ENCODE measurements around the gene HSF2BP.
"Not testable (repeated sequence)": the region's sequence is repeated elsewhere in the genome, so short reads cannot be mapped to it uniquely, and the experiment has no call there.

The HSF2BP gene

DNA sequence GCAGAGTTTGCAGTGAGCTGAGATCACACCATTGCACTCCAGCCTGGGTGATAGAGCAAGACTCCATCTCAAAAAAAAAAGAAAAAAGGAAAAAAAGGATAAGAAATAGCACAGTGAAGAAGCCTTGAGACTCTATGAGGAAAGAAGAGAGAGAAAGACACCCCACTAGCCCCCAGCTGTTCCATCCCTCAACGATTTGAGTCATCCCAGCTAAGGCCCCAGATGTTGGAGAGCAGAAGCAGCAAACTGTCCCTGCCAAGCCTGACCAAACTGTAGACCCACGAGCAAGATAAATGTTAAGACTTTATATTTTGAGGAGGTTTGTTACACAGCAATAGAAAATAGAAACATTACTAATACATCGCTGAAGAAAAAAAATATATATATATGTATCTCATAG, 42.4 kb downstream of the HSF2BP start:
- DNase-seq: not testable (repeated sequence)

- DNase-seq: no peak
Measured at GRCh38 chr21:43614839-43615238, 44.4 kb downstream of the HSF2BP start.

- no peak for DNase-seq
Measured at GRCh38 chr21:43613755-43614638, 45.3 kb downstream of the HSF2BP start.

- peak; percentile 11 for DNase-seq
Measured at GRCh38 chr21:43611598-43612369, 47.5 kb downstream of the HSF2BP start.

DNA sequence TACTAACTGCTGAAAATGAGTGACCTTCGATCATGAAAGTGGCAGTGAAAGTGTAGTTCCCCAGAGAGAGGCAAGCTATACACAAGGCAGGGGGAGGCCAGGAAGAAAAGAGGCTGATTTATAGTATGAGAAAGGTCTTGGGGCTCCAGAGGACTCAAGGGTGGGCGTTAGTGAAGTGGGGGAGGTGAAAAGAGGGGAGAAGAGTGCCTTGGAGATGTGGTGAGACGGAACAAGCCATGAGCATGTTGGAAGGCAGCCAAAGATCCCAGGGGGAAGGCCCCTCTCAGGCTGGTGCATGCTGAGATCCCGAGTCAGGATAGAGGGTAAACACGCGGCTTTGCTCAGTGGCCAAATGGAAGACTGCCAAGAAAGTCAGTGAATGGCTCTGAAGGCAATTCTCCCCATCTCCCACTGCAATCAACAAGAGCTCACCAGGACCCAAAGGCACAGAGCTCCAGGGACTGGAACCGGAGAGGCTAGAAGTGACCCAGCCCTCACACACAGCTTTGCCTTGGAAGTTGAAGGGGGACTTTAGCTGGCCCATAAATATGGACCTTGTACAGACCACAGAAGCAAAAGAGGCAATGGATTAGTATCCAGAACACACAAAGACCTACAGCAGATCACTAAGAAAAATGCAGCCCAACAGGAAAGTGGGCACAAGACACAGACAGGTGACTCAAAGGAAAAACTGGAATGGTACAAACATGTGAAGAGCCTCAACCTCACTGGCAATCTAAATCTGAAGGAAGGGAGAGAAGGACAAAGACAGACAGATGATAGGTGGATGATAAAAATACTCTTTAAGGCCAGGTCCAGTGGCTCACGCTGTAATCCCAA, 49.6 kb downstream of the HSF2BP start:
- no peak for DNase-seq

DNA sequence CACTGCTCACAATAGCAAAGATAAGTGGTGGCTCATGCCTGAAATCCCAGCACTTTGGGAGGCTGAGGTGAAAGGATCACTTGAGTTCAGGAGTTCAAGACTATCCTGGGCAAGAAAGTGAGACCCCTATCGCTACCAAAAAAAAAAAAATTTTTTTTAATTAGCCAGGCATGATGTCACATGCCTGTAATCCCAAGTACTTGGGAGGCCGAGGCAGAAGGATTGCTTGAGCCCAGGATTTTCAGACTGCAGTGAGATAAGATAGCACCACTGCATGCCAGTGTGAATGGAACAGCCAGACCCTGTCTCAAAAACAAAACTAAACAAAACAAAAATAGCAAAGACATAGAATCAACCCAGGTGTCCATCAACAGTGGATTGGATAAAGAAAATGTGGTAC, 50.6 kb downstream of the HSF2BP start:
- no peak for DNase-seq

- no peak for DNase-seq
Measured at GRCh38 chr21:43608225-43608624, 51.1 kb downstream of the HSF2BP start.

DNA sequence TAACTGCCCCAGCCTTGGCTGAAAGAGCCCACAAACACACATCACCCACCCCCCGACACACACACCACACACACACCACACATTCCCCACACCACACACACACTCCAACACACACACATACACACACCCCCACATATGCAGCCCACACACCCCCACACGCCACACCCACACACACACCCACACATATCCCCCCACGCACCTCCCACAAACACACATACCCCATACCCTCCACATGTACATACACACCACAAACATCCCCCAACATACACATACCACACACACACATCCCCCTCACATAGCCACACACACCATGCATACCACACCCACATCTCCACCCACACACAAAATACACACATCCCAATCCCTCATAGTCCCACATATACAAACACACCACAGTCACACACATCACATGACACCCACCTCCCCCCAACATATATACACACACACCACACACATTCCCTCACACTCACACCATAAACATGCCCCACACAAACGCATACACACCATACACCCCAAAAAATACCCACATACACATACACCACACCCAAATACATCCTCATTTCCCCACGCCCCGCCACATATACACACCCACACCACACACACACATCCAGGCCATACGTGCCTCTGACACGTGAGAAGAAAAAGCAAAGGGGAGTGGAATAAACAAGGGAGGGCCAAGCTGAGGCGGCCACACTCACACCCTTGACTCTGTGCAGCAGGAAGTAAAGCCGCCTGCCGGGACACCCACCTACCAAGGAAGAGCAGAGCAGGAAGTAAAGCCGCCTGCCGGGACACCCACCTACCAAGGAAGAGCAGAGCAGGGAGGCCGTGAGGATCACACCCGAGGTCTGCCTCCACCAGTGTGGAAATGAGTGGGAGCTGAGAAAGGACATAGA, 53.7 kb downstream of the HSF2BP start:
- DNase-seq: no peak

DNA sequence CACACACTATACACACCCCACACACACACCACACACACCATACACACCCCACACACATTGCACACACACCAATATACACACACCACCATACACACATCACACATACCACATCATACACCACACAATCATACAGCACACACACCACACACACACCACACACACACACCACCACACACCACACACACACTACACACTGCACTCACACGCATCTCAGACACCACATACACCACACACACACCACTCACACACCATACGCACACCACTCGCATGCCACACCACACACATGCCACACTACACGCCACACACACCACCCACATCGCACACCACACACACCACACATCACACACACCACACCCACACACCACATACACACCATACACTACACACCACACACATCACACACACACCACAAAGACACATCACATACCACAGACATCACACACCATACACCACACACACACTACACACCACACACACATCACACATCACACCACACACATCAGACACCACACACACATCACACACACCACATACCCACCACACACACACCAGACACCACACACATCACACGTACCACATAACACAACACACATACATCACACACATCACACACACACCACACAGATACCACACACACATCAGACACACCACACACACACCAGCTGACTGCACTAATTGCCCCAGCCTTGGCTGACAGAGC, 54.6 kb downstream of the HSF2BP start:
- DNase-seq: no peak

DNA sequence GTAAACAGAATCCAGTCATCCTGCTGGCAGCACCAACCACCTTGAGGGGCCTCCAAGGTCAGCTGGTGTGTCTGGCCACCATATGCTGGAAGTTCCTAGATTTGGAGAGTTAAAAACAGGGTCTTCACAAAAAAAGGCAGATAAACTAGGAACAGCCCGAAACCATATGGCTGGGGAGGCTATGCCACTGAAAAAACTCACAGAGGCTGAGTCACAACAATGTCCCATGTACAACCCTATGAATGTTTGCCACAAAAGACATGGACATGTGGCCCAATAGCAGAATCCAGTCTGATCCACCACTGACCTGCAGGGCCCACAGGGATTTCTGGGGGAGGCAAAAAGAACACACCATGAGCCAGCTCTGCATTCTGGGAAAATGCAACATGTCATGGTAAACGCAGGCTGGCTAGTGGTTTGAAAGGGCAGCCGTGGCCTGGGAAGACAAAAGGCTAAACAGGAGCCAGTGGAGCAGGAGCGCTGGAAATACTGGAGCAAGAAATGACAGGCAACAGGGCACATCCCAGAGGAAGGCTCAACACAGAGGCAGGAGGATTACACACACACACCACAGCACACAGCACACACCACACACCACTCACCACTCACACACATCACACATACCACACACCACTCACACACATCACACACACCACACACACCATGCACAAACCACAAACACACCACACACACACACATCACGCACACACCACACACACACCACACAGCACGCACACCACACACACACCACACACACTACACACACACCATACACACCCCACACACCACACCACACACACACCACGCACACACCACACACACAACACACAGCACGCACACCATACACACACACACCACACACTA, 55.4 kb downstream of the HSF2BP start:
- DNase-seq: no peak

DNA sequence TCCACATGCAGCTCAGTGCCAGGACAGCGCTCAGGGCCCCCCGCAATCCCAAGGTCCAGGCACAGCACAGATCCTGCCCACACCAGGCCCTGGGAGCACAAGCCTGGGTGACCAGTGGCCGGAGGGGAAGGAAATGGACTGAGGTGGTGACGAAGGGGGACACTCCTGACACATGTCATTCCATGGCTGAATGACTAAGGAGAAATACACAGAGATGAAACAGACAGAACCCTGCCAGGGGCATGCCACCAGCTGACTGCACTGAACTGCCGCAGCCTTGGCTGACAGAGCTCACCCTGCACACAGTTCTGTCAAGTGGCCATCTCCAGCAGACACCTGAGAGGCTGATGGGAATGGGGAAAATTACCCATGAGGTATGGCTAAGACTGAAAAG, 56.1 kb downstream of the HSF2BP start:
- DNase-seq: no peak

- DNase-seq: no peak
Measured at GRCh38 chr21:43602266-43603232, 56.7 kb downstream of the HSF2BP start.

DNA sequence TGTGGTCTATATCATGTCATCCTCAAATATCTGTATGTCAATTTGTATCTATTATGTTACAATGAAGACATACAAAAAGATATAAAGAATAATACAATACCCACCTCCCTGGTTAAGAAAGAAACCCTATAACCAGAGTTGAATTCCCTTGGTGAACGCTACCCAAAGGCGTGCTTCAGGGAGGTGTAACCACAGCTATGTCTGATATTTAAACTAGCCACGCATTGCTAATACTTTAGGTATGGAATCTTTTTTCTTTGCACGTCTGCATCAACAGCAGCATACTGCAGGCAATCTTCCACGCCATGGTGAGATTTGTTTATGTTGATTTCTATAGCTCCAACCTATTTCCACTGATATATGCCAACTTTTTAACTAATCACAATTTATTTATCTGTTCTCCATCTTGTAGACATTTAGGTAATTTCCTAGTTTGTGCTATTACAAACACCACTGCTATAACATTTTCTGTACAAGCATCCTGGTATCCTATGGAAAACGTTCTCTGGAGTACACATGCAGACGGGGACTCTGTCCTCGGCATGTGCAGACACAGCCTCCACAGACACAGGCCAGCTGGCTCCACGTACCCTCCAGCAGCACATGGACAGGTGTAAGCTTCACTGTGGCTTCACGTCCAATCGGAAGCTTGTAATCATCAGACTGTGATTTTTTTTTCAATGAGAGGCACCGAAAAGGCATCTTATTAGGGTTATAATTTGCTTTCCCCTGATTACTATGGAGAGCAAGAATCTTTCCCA, 58.5 kb downstream of the HSF2BP start:
- DNase-seq: no peak

DNA sequence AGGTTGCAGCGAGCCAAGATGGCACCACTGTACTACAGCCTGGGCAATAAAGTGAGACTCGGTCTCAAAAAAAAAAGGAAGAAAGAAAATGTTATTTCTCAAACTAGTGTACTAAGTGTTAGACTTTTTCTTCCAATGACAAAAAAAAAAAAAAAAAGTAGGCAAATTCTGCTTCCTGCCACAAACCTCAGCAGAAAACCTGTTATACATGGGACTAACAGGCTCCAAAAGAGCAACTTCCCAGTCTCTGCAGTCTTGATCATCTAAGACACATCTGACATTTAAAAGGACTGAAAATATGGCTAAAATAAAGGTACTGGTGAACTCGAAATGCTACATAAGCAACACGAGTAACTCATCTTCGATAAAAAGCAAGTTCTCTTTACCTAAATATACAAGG, 59.6 kb downstream of the HSF2BP start:
- no peak for DNase-seq

GRCh38 chr21:43598416-43599120, 60.7 kb downstream of the HSF2BP start:
- no peak for DNase-seq

- no peak for DNase-seq
Measured at GRCh38 chr21:43597540-43598250, 61.6 kb downstream of the HSF2BP start.

DNA sequence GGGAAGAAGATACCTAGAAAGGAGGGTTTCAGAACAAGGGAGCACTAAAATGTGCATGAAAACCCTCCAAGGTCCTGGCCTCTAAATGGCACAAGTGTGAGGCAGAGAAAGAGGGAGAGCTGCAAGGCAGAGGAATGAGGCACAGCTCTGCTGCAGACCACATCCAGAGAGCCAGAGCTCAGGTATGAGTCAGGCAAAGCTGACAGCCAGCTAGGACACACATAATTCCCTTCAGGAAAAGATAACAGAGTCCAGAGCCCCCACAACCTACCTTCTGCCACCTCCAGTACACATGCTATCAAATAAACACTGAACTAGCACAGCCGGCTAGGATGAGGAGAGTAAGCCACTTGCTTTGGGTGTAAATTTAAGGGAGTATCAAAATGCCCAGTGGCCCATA, 62.2 kb downstream of the HSF2BP start:
- DNase-seq: no peak

All from activated gamma-delta T cell treated with Interleukin-2 at 50 U/mL for 16 hours (primary cell).